CD4-positive, alpha-beta T cell treated with Interleukin-17A for 4 hours (primary cell): Measurements from ENCODE around the gene TSPAN32.
"Not testable (repeated sequence)": the region's sequence is repeated elsewhere in the genome, so short reads cannot be mapped to it uniquely, and the experiment has no call there.

ENCODE experiments used
- DNase-seq: peaks from one replicate; pipeline ENCODE4 v3.0.0-alpha.2; 2020; ENCODE audit warnings: mixed read lengths

The TSPAN32 gene

GRCh38 chr11:2267306-2267850 is 34.4 kb upstream of the TSPAN32 start:
- DNase-seq = no peak

GRCh38 chr11:2267851-2268728 is 33.7 kb upstream of the TSPAN32 start:
- DNase-seq = no peak

GRCh38 chr11:2268729-2269600 is 32.8 kb upstream of the TSPAN32 start:
- peak; percentile 73 for DNase-seq

DNA sequence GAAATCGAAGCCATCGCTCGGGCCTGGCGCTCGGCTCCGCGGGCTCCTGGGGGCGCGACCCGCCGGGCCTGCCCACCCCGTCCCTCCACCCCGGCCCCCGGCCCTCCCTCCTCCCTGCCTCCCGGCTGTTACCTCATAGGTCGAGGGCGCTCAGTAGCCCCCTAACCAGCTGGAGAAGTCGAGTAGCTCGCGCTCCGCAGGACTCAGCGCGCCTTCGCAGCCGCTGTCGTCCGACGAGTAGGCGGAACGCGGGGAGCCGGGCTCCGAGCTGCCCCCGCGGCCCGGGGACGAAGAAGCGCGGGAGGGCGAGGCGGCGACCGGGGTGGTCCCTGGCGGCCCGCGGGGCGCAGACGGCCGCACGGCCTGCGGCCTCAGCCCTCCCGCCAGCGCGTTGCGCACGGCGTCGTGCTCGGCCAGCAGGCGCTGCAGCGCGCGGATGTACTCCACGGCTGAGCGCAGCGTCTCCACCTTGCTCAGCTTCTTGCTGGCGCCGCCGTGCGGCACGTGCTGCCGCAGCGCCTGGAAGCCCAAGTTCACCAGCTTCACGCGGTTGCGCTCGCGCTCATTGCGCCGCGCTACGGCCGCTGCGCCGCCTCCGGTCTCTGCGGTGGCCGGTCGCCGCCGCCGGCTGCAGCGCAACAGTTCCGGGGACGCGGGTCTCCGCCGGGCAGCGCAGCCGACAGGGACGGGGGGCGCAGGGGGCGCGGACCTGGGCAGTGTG is 32.1 kb upstream of the TSPAN32 start:
- peak; percentile 55 for DNase-seq

DNA sequence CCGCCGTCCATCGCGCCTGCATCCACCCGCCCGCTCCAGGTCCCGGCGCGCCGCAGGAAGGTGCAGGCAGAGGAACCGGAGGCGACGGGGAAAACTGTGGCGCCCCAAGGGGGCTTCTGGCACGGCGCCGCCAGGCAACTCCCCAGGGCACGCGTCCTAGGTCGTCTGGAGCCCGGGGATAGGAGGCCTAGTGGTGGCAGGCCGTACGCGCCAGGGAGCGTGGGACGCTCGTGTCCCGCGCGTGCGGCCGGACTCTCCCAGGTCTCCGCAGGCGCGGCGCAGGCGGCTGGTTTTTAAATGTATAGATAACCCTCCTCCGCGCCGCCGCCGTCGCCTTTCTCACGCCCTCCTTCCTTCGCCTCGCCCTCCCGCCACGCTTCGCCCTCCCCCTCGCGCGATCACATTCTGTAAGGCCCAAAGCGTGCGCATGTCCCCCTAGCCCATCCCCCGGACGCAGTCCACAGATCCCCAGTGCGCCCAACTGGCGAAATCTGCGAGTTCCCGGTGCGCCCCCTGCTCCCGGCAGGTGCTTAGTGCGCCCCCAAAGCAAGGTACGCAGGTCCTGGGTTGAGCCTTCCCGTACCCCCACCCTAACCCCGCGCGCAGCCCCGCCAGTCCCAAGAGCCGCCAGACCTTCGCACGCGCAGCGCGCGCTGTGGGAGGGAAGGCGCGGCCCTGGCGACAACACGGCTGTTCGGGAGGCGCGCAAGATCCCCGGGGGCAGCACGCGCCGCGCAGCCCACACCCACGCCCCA is 31.3 kb upstream of the TSPAN32 start, which contains the start of gene ASCL2:
Gene ASCL2, minus strand, starts transcription at position 267 of the 755 bp plus-strand sequence. Its CDS starts 256 bp downstream, at position 11.
- no peak for DNase-seq

- DNase-seq = peak; percentile 56
Measured at GRCh38 chr11:2271077-2271326, 30.8 kb upstream of the TSPAN32 start.

GRCh38 chr11:2271327-2272227 is 30.2 kb upstream of the TSPAN32 start:
- no peak for DNase-seq

- DNase-seq = no peak
Measured at GRCh38 chr11:2272228-2272945, 29.4 kb upstream of the TSPAN32 start.

GRCh38 chr11:2272946-2273280 is 28.9 kb upstream of the TSPAN32 start:
- no peak for DNase-seq

- no peak for DNase-seq
Measured at GRCh38 chr11:2273311-2273710, 28.5 kb upstream of the TSPAN32 start.

DNA sequence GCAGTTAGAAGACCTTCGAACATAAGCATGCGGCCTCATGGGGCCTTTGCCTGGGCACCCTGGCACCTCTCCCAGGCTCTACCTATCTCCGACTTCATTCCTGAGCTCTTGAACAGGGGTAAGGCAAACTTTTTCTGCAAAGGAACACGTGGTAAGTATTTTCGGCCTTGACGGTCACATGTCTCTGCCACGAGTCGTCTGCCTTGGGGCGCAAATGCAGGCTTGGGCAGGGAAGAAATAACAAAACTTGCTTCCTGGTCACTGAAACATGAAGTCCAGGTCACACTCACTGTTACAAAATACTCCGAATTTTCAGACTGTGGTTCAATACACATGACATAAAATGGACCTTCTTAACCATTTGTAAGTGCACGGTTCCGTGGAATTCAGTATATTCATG is 28.0 kb upstream of the TSPAN32 start:
- no peak for DNase-seq

- no peak for DNase-seq
Measured at GRCh38 chr11:2275334-2276279, 26.2 kb upstream of the TSPAN32 start.

GRCh38 chr11:2276280-2277007 is 25.4 kb upstream of the TSPAN32 start:
- DNase-seq = no peak

DNA sequence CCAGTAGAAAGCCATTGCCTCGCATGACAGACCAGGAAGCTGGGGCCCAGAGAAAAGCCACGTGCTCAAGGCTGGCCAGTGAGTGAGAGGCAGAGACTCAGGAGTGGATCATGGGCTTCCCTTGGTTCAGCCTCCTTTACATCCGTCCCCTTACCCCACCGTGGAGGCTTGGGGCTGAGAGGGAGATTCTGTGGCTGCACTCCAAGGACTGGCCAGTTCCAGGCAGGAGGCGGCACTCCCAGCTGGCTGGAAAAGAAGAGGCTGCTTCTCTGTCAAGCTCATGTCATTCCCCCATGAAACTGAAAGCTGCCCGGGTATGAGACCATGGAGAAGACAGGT is 24.8 kb upstream of the TSPAN32 start:
- DNase-seq = no peak

DNA sequence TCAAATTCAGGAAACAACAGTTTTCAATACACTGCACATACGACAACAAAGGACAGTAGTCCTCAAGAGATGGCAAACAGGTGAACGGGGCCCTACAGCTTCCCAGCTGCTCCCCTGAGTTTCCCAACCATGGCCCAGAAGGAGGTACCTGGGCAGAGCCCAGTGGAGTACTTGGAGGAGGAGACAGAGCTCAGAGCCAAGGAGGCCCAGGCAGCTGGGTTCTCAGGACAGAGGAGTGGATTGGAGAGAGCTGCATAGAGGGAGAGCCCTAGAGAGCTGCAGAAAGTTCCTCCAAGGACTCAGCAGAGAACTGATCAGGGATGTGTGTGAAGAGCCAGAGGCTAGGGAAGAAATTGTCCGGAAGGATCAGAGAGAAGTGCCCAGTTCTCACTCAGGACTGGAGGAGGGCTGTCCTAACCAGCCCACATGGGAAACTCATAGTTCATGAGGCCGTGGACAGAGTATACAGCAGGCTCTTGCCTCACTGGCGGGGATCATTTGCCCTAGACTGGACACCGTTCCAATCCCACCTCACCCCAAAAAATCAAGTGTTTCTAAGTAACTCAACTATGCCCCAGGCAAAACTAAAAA is 23.8 kb upstream of the TSPAN32 start:
- no peak for DNase-seq

DNA sequence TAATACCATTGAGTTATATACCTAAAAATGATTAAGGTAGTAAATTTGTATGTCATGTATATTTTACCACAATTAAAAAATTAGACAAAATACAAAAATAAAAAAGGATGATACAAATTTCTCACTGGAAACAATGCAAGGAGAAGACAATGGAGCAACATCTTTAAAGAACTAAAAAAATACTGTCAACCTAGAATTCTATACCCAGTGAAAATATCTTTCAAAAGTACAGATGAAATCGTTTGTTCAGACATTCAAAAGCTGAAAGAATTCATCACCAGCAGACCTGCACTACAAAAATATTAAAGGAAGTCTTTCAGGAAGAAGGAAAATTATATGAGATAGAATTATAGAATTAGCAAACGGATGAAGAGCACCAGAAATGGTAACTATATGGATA is 21.6 kb upstream of the TSPAN32 start:
- DNase-seq = no peak

DNA sequence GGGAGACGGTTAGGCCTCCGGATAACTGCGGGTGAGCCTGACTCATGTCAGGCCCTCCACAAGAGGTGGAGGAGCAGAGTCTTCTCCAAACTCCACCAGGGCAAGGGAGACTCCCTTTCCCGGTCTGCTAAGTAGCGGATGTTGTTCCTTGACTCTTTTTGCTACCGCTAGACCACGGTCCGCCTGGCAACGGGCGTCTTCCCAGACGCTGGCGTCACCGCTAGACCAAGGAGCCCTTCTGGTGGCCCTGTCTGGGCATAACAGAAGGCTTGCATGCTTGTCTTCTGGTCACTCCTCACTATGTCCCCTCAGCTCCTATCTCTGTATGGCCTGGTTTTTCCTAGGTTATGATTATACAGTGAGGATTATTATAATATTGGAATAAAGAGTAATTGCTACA is 15.5 kb upstream of the TSPAN32 start:
- DNase-seq = not testable (repeated sequence)

- no peak for DNase-seq
Measured at GRCh38 chr11:2287091-2287490, 14.7 kb upstream of the TSPAN32 start.
